Effector memory CD8-positive, alpha-beta T cell (primary cell): ENCODE results near the gene RGL2.

Experiments used
- ATAC-seq: fragments of 150-1000 bp; cut with Tn5 transposase; replicated peaks from 2 replicates; pipeline ENCODE4 v1.10.0; 2021; ENCODE audit warnings: mild to moderate bottlenecking, moderate library complexity
- DNase-seq, 3 experiments: peaks; one replicate each; pipeline ENCODE4 v3.0.0; 2021
- H3K27ac Mint-ChIP-seq, 2 donors: one replicate each; pipeline ENCODE4 v1.8.0; 2022; ENCODE audit warnings: mild to moderate bottlenecking in 2 of 2, mixed read lengths in 2 of 2, moderate library complexity in 2 of 2
- H3K27me3 Mint-ChIP-seq, 2 donors: one replicate each; pipeline ENCODE4 v1.8.0; 2022; ENCODE audit warnings: mixed read lengths in 2 of 2
- H3K36me3 Mint-ChIP-seq: one replicate; pipeline ENCODE4 v1.8.0; 2022; ENCODE audit warnings: mild to moderate bottlenecking, moderate library complexity, mixed read lengths; ENCODE audit not compliant: insufficient read depth
- H3K4me1 Mint-ChIP-seq, 2 donors: one replicate each; pipeline ENCODE4 v1.8.0; 2022; ENCODE audit warnings: low read depth in 2 of 2, mixed read lengths in 2 of 2
- H3K4me3 Mint-ChIP-seq, 2 donors: one replicate each; pipeline ENCODE4 v1.8.0; 2022; ENCODE audit warnings: mild to moderate bottlenecking in 2 of 2, mixed read lengths in 2 of 2, moderate library complexity in 2 of 2
- H3K9me3 Mint-ChIP-seq, 2 donors: one replicate each; pipeline ENCODE4 v1.8.0; 2022; ENCODE audit warnings: mixed read lengths in 2 of 2

RGL2 gene

GRCh38 chr6:33247977-33248642 lies 50.6 kb downstream of the RGL2 start:
- peak; percentile 40 for ATAC-seq
- peaks cover 19% of the 10 kb centered on the region for H3K36me3 Mint-ChIP-seq

GRCh38 chr6:33243476-33243875 lies 55.3 kb downstream of the RGL2 start:
- DNase-seq (no peak), ATAC-seq (no peak)
- H3K36me3 Mint-ChIP-seq: peaks cover 7% of the 10 kb centered on the region
- H3K27me3 Mint-ChIP-seq: peaks cover 20 to 25% of the 10 kb centered on the region in 2 donors
- H3K4me3 Mint-ChIP-seq: no peak overlapping the region
- no peaks in the 10 kb centered on the region for H3K9me3 Mint-ChIP-seq
- peaks cover 2 to 5% of the 10 kb centered on the region in 2 donors for H3K4me1 Mint-ChIP-seq
- H3K27ac Mint-ChIP-seq: no peak overlapping the region

More at GRCh38 chr6:33247977-33248642, 50.6 kb downstream of the RGL2 start:
- H3K4me3 Mint-ChIP-seq: peak overlapping the region; percentile 90 to 92
- H3K9me3 Mint-ChIP-seq: no peaks in the 10 kb centered on the region
- H3K4me1 Mint-ChIP-seq: peaks cover 26% of the 10 kb centered on the region in 2 donors
- DNase-seq: peak; percentile 89 to 95 (median 92)
- peak overlapping the region; percentile 96 to 97 for H3K27ac Mint-ChIP-seq
- peaks cover 0 to 6% of the 10 kb centered on the region in 2 donors for H3K27me3 Mint-ChIP-seq

GRCh38 chr6:33241968-33242367 lies 56.8 kb downstream of the RGL2 start:
- Mint-ChIP-seq H3K9me3 (no peaks in the 10 kb centered on the region), H3K27ac (no peak overlapping the region), H3K4me3 (no peak overlapping the region), H3K36me3 (peaks cover 7% of the 10 kb centered on the region), H3K27me3 (peaks cover 20 to 28% of the 10 kb centered on the region in 2 donors), H3K4me1 (no peaks in the 10 kb centered on the region)
- ATAC-seq (peak; percentile 26), DNase-seq (no peak)
